Muscle layer of colon (tissue), 2 donors: ENCODE measurements around the gene OSR1.

Experiments used
- H3K27ac ChIP-seq: one replicate; pipeline ENCODE4 v1.7.0; 2013; ENCODE audit warnings: low read depth, mild to moderate bottlenecking, low read length, moderate library complexity
- H3K27me3 ChIP-seq, 2 donors: one replicate each; pipeline ENCODE4 v1.7.0; 2013; ENCODE audit warnings: low read length in 2 of 2, mild to moderate bottlenecking in 2 of 2; ENCODE audit not compliant: insufficient read depth in 2 of 2, control insufficient read depth in 1 of 2
- H3K36me3 ChIP-seq: one replicate; pipeline ENCODE4 v1.7.0; 2013; ENCODE audit warnings: mild to moderate bottlenecking, low read length; ENCODE audit not compliant: insufficient read depth
- H3K4me1 ChIP-seq: one replicate; pipeline ENCODE4 v1.7.0; 2013; ENCODE audit warnings: mild to moderate bottlenecking, low read length; ENCODE audit not compliant: insufficient read depth
- H3K4me3 ChIP-seq, 2 donors: one replicate each; pipeline ENCODE4 v1.7.0; 2013; ENCODE audit warnings: low read length in 2 of 2, low read depth in 1 of 2, mild to moderate bottlenecking in 1 of 2, moderate library complexity in 1 of 2
- H3K9ac ChIP-seq: one replicate; pipeline ENCODE4 v1.7.0; 2013; ENCODE audit warnings: low read length
- H3K9me3 ChIP-seq: one replicate; pipeline ENCODE4 v1.7.0; 2013; ENCODE audit warnings: mild to moderate bottlenecking, low read length
- donor health status: abdominal sarcoma.
- donor health status: Adenocarcinoma of cecum.

OSR1 gene

DNA sequence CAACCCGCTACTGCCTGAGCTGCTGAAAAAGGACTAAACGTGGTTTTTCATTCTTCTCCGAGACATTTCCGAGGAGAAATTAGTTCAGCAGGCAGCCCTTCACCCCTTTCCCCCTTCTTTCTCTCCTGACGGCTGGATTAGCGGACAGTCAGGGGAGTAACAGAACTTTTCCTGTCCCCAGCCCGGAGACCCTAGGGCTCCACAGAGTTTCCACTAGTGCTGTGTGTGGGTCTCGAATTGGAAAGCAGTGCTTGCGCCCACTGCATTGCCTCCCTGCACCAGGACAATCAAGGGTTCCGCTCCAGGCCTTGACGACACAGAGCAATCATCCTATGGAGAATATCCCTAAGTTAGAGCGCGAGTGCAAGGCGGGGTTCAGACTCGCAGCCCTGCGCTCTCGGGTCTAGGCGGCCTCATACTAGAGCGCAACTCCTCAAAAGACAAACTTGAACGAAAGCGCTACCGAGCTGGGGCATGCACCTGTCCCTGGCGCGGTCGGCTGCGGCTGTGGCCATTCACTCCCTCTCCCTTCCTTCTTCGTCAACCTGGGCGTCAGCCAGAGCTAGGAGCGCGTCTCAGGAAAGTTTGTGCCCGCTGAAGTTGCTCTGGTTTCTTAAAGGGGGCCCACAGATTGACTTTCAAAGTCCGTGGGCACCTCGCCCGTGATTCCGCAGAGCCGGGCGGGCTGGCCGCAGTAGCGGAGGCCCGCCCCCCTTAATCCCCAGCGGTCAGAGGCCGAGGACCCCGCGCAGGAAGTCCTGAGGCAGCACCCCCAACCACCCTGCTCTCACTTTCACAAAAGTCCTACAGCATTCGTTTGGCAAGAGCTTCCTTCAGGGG, 801 bp downstream of the OSR1 start:
- H3K27me3 ChIP-seq: peaks cover 8 to 38% of the 10 kb centered on the region in 2 donors
- H3K9ac ChIP-seq: peak overlapping the region; percentile 45
- H3K9me3 ChIP-seq: no peaks in the 10 kb centered on the region
- peak overlapping the region; percentile 67 to 86 for H3K4me3 ChIP-seq
- H3K36me3 ChIP-seq: no peaks in the 10 kb centered on the region
- H3K4me1 ChIP-seq: peaks cover 16% of the 10 kb centered on the region
- peak overlapping the region; percentile 83 for H3K27ac ChIP-seq

DNA sequence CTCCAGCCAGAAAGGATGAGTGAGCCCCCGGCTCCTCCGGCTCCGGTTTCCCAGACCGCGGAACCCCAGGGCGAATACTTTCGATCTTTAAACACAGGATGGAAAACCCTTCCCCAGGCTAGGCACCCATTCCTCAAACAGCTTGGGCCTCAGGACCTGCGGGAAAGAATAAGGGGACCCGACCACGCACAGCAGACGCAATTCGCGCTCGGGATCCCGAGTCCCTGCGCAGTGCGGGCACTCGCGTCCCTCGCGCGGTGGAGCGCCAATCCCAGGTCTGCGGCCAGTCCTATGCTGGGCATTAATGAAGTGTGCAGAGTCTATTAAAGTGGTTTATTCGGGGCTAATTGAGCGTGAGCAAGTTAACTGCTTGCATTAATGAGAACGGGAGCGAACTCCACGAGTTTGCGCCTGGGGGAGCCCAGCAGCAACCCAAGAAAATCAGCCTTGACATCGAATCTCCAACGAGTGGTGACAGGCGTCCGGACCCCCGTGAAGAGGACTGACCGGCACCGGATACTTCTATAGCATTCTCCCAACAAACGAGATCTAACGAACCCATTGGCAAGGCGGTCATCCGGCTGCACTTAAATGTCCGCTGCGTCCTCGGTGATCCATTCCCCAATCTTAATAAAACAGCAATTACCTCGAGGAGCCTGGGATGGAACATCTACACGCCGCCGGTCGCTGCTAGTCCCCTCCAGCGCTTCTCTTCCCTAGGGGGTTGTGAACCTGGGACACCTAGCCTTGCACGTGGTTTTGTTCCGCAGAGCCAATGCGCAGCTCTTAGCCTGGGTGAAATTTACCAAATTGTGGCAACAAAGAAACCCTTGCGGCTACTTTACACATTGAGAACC, 1.6 kb downstream of the OSR1 start:
- Histone ChIP-seq H3K36me3 (peaks cover 6% of the 10 kb centered on the region), H3K4me1 (peaks cover 16% of the 10 kb centered on the region), H3K27ac (peak overlapping the region; percentile 83), H3K27me3 (peaks cover 8 to 42% of the 10 kb centered on the region in 2 donors), H3K9me3 (no peaks in the 10 kb centered on the region), H3K9ac (peak overlapping the region; percentile 45), H3K4me3 (peak overlapping the region; percentile 67 to 86)

DNA sequence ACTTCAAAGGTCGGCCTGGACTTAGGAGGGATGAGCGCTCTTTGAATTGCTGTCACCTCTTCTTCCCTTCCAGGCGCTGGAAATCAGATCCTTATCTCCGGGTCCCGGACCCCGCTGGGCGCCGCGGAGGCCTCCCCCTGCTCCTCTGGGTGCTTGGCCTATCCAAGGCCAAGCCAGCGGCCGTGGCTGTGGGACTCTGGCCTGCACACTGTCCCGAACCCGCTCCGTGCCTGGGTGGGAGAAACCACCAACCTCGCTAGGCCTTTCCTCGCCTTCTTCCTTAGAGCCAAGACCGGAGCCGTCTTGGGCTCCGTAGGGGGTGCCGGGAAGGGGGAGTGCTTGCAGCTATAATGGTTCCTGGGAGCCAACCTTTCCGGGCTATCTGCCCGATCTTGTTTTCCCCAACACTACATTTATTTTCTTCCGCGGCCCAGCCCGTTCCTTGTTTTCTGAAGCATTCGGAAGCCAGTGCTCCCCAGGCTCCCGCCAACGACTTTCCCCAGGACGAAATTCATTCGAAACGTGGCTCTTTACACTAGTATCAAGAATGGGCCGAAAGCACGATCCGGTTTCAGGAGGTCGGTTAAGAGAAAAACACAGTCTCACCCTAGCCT, 2.4 kb downstream of the OSR1 start:
- H3K27ac ChIP-seq: peak overlapping the region; percentile 83
- peaks cover 8 to 42% of the 10 kb centered on the region in 2 donors for H3K27me3 ChIP-seq
- H3K9ac ChIP-seq: no peak overlapping the region
- H3K9me3 ChIP-seq: no peaks in the 10 kb centered on the region
- peaks cover 6% of the 10 kb centered on the region for H3K36me3 ChIP-seq
- peak overlapping the region; percentile 67 to 86 for H3K4me3 ChIP-seq
- H3K4me1 ChIP-seq: peaks cover 17% of the 10 kb centered on the region

DNA sequence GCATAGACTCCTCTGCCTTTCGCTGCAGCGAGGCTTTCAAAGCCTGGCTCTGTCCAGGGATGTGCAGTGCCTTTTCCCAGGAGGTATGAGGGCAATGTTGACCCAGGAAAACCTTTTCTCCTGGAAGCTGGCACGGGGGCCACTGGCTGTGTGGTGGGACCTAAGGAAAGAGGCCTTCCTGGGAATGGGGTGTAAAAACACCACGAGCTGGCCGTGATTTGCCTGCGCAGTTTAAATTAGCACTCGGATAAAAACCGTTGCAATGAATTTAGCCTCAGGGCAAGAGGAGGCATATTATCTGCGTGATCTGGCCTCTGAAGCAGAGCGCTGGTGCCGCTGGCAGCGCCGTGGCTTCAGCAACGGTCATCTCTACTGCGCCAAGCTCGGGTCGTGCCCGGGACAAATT, 3.0 kb downstream of the OSR1 start:
- Histone ChIP-seq H3K9me3 (no peaks in the 10 kb centered on the region), H3K4me1 (peaks cover 15% of the 10 kb centered on the region), H3K36me3 (peaks cover 9% of the 10 kb centered on the region), H3K9ac (no peak overlapping the region), H3K4me3 (peak overlapping the region; percentile 67 to 86), H3K27me3 (peaks cover 3 to 44% of the 10 kb centered on the region in 2 donors), H3K27ac (peak overlapping the region; percentile 37)

DNA sequence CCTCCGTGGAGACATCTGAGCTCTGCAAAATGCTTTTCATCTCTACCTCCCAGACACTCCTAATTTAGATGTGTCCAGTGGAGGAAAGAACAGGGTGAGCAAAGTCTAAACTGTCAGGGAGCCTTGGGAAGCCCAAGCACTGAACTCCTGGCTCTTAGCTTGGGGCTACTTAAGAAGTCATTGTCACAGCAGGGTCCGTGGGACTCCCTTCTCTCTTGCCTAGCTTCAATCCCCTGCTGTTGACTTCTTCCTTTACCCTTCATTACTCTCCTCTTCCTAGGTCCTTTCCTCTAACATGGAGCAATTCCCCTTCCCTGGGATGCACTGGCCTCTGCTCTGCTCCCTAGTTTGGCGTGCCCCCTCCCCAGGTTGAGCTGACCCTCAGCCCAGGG, 3.4 kb downstream of the OSR1 start:
- H3K27me3 ChIP-seq: peaks cover 0 to 44% of the 10 kb centered on the region in 2 donors
- peaks cover 11% of the 10 kb centered on the region for H3K4me1 ChIP-seq
- peaks cover 9% of the 10 kb centered on the region for H3K36me3 ChIP-seq
- no peak overlapping the region for H3K9ac ChIP-seq
- H3K27ac ChIP-seq: peak overlapping the region; percentile 37
- peak overlapping the region; percentile 15 to 86 for H3K4me3 ChIP-seq
- no peaks in the 10 kb centered on the region for H3K9me3 ChIP-seq

DNA sequence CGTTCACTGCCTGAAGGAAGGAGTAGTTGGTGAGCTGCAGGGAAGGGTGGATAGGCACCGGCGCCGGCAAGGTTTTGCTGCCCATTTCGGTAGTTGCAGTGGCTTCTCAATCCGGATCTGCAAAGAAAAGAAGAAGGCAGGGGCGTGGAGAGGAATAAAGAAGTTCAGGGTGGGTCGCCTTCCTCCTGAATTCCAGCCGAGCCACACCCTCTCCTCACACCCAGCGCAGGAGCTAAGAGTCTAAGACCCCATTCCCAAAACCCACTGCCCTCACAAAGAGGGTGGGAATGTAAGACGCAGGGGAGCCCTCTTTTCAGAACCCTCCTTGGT, 4.7 kb downstream of the OSR1 start:
- Histone ChIP-seq H3K9ac (no peak overlapping the region), H3K27ac (no peak overlapping the region), H3K4me3 (no peak overlapping the region), H3K36me3 (peaks cover 9% of the 10 kb centered on the region), H3K27me3 (peaks cover 0 to 41% of the 10 kb centered on the region in 2 donors), H3K9me3 (no peaks in the 10 kb centered on the region), H3K4me1 (peaks cover 8% of the 10 kb centered on the region)

GRCh38 chr2:19352946-19353720, 5.3 kb downstream of the OSR1 start:
- Histone ChIP-seq H3K27me3 (peaks cover 0 to 40% of the 10 kb centered on the region in 2 donors), H3K4me1 (peaks cover 8% of the 10 kb centered on the region), H3K4me3 (no peak overlapping the region), H3K27ac (no peak overlapping the region), H3K9ac (no peak overlapping the region), H3K36me3 (peaks cover 9% of the 10 kb centered on the region), H3K9me3 (no peaks in the 10 kb centered on the region)

DNA sequence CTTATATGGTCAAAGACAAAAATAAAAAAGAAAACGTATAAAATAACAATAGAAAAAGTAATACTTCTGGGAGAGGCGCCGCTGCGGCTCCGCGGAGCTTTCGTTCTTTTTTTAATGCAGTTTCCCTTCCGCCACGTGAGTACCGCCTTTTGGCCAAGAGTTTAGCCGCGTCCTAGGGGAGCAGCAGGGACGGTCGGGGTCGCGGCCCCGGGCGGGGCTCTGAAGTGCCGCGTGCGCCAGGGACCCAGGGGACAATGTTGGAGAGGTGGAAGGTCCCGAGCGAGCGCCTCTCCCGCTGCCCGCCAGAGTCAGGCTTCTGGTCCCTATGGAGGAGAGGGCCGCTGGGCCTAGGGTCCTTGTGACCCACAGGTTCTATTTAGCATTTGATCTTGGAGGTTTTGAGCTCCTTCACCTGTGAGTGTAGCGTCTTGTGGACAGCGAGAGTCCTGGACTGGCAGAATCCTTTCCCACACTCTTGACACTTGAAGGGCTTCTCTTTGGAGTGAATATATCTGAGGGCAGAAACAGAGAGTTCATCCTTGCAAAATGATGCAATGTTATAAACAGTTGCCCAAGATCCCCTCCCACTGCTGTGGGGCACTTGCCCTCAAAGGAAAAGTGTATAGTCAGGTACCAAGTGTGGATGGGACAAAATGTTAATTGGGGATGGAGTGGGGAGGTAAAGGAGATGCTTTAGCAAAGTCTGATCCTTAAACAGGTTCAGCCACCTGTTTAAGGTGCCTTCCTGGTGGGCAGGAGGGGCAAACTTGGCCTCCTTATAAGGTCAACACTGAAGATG, 6.3 kb downstream of the OSR1 start:
- Histone ChIP-seq H3K9ac (no peak overlapping the region), H3K27me3 (peaks cover 0 to 35% of the 10 kb centered on the region in 2 donors), H3K36me3 (peaks cover 9% of the 10 kb centered on the region), H3K4me1 (peaks cover 11% of the 10 kb centered on the region), H3K27ac (peak overlapping the region; percentile 29), H3K4me3 (no peak overlapping the region), H3K9me3 (no peaks in the 10 kb centered on the region)

- Histone ChIP-seq H3K4me1 (peaks cover 16% of the 10 kb centered on the region), H3K36me3 (peaks cover 9% of the 10 kb centered on the region), H3K4me3 (no peak overlapping the region), H3K27ac (no peak overlapping the region), H3K9me3 (no peaks in the 10 kb centered on the region), H3K27me3 (peaks cover 0 to 32% of the 10 kb centered on the region in 2 donors), H3K9ac (no peak overlapping the region)
Observed at GRCh38 chr2:19351499-19351898, 6.9 kb downstream of the OSR1 start.

DNA sequence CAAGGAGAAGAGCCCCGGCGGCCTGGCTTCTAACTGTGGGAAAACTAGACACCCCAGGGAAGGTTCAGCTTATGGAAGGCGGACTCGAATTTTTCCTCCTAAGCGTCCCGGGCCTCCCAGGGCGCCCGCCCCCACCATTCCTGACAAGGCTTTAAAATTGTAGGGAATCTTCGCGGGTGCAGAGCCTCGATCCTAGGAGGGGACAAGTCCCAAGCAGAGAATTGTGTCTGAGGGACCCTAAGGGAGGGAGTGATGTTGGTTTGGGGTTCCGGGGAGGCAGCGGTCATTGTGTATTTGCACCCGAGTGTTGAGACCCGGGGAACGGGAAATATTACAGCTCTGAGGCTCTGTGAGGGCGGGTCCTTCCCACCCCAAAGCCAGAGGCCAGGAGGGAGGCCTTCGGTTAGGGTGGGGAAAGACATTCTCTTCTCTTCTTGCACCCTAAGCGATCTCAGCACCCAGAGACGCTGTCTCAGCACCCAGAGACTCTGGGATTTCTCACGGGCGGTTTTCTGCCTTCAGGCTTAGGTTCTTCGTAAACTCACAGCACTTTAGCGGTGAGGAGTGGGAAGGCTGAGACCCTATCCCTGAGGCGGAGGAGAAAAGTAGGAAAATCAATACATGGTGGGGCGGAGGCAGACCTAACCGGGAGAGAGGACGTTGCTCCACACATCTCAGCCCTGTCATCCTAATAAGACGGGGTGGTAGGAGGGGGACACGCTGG, 7.6 kb downstream of the OSR1 start:
- Histone ChIP-seq H3K27ac (no peak overlapping the region), H3K4me3 (peak overlapping the region in 1 of 2 donors; percentile 15), H3K9me3 (no peaks in the 10 kb centered on the region), H3K27me3 (peaks cover 0 to 25% of the 10 kb centered on the region in 2 donors), H3K9ac (no peak overlapping the region), H3K4me1 (peaks cover 16% of the 10 kb centered on the region), H3K36me3 (peaks cover 9% of the 10 kb centered on the region)
